OCI-LY3 (cell line): Measurements from ENCODE around the gene SH3BGRL3.

Experiments
- CTCF ChIP-seq: fragments of 200-600, 300-600 bp; sonication (generic); IDR thresholded peaks from 2 replicates; pipeline ENCODE4 v1.5.1; 2014; ENCODE audit warnings: antibody characterized with exemption, low read length, low read depth
- EZH2phosphoT487 ChIP-seq: fragments of 200-600 bp; shearing (Covaris generic); IDR thresholded peaks from 2 replicates; pipeline ENCODE4 v1.6.1; 2018; ENCODE audit warnings: antibody characterized with exemption, mixed run types, low read depth

DNA sequence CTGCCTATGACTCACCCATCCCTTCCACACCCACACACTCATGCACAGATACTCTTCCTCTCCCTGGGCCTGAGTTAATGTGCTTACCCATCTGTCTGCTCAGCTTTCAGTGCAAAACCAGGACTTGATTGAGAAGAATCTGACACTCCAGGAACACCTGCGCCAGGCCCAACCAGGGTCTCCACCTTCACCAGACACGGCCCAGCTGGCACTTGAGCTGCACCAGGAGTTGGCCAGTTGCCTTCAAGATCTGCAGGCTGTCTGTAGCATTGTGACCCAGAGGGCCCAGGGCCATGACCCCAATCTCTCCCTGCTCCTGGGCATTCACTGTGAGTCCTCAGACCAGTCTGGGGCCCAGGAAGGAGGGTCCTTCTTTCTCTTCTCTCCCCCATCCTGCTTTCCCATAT is 3.5 kb upstream of the SH3BGRL3 start:
- no peak for TF ChIP-seq CTCF
- TF ChIP-seq EZH2phosphoT487: no peak
